GM12864 (cell line): ENCODE results near the gene MED15.
A peak's percentile ranks its signal among the peaks of the same experiment; 100 is the strongest.

Experiments
- DNase-seq: peaks from one replicate; pipeline ENCODE4 v3.0.0-alpha.2; 2011; ENCODE audit warnings: low read depth
- H3K4me3 ChIP-seq: 2 replicates; pipeline ENCODE4 v1.5.1; 2011; ENCODE audit warnings: mild to moderate bottlenecking, low read depth, low read length, control low read depth
- TF ChIP-seq, protein P1 (sequence below): IDR thresholded peaks from 2 replicates; pipeline ENCODE4 v1.5.1; 2011; ENCODE audit warnings: low read depth, mild to moderate bottlenecking, moderate library complexity, low read length, control low read depth, inconsistent platforms; ENCODE audit errors: missing control alignments

MED15 gene

GRCh38 chr22:20606041-20606783, 98.8 kb downstream of the MED15 start:
- peak; percentile 59 for DNase-seq
- no peak overlapping the region for H3K4me3 ChIP-seq
- TF ChIP-seq, protein P1, sequence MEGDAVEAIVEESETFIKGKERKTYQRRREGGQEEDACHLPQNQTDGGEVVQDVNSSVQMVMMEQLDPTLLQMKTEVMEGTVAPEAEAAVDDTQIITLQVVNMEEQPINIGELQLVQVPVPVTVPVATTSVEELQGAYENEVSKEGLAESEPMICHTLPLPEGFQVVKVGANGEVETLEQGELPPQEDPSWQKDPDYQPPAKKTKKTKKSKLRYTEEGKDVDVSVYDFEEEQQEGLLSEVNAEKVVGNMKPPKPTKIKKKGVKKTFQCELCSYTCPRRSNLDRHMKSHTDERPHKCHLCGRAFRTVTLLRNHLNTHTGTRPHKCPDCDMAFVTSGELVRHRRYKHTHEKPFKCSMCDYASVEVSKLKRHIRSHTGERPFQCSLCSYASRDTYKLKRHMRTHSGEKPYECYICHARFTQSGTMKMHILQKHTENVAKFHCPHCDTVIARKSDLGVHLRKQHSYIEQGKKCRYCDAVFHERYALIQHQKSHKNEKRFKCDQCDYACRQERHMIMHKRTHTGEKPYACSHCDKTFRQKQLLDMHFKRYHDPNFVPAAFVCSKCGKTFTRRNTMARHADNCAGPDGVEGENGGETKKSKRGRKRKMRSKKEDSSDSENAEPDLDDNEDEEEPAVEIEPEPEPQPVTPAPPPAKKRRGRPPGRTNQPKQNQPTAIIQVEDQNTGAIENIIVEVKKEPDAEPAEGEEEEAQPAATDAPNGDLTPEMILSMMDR: peak; percentile 95

- DNase-seq: no peak
- H3K4me3 ChIP-seq: no peak overlapping the region
- TF ChIP-seq, protein P1: no peak
These were observed 99.3 kb downstream of the MED15 start for GRCh38 chr22:20606784-20607128.

DNA sequence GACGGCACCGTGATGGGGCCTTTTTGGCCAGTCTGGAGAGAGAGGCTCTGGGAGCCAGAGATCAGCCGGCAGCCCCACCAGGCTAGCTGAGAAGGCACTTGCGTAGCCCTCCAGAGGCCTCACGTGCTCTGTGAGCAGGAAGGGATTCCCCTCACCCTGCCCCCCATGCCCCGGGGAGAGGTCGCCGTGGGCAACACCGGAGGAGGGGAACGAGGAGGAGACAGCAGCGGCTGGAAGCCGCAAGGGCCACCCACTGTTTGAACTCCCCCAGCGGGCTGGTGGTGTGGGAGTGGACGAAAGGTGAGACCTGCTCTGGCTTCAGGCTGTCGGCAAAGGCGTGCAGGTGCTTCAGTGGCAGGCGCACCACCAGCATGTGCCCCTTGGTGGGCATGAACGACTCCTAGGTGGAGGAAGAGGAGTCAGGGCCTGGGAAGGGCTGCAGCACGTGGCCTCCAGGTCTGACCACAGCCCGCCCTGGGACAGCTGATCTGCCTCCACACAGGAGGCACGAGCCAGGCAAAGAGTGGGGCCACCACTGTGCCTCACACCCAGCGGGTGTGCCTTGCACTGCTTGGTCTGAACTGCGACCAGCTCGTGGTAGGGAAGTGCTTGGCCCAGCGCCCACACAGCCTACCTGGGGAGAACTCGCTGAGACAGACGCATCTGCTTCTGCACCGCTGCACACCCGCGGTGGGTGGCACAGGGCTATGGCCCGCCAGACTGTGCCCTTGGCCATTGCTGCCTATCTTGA, 99.9 kb downstream of the MED15 start:
- TF ChIP-seq, protein P1: no peak
- H3K4me3 ChIP-seq: no peak overlapping the region
- DNase-seq: no peak

DNA sequence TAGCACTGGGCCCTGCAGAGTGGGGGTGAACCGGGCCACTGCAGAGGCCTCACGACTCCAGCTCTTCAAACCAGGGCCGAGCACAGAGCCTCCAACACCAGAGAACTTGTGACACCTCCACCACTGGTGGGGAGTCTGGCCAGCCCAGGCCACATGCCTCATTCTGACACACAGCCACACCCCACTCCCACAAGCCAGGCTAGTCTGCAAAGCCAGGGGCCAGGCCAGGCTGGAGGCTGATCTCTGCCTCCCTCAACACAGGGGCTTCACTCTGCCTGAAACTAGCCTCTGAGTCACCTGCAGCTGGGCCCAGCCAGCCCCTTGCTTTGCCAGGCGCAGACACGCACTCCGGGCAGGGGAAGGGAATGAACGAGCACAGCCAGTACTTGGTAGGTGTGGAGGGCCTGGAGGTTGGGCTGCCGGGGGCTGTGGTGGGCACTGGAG, 102.9 kb downstream of the MED15 start:
- no peak overlapping the region for H3K4me3 ChIP-seq
- DNase-seq: no peak
- TF ChIP-seq, protein P1: no peak

DNA sequence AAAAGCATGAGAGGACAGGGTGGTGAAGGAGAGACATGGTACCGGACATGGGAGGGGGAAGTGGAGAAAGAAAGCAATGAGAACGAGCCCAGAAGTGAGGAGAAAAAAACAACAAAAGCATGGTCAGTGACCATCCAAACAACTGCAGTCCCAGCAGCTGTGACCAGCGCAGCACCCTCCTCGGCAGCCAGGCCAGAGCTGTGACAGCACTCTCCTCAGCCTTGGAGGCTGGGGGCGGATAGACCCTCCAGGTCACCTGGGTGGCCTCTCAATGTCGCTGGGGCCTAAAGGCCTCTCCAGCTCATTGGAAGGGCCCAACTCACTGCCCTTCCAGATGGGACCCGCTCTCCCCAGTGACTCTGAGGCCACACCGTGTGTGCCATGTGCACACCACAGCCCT, 103.3 kb downstream of the MED15 start:
- H3K4me3 ChIP-seq: no peak overlapping the region
- DNase-seq: no peak
- TF ChIP-seq, protein P1: no peak

DNA sequence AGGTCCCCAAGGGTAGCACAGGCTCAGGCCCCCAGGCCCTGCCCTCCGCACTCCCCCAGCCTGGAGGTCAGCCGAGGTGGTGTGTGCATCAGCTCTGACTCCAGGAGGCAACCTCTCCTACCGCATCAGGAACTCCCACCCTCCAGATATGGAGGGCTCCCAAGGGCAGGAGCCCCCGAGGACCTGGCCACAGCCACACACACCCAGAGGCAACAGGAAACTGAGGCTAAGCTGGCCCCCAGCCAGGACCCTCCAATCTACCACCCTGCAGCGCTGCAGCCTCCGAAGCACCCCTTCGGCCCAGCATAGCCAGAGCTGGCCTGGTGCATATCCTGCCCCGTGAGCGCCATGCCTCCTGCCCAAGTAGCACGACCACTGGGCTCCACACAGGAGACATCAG, 104.0 kb downstream of the MED15 start:
- TF ChIP-seq, protein P1: no peak
- no peak overlapping the region for H3K4me3 ChIP-seq

More for the DNA sequence above, 104.0 kb downstream of the MED15 start:
- DNase-seq: no peak
